HEK293T (cell line): ENCODE measurements around the gene HOXB5.

Source experiments
- CTCF ChIA-PET: fragments of 350-600 bp; formaldehyde crosslinking; extraction: SDS; loops from one replicate; lab custom pipeline; 2021; ENCODE audit warnings: antibody characterized with exemption, inconsistent platforms; lab: Yijun Ruan, JAX
- POLR2A ChIA-PET: fragments of 350-600 bp; formaldehyde crosslinking; extraction: SDS; loops from one replicate; lab custom pipeline; 2020; ENCODE audit warnings: antibody characterized with exemption, inconsistent platforms; lab: Yijun Ruan, JAX
- DNase-seq: peaks from one replicate; pipeline ENCODE4 v3.0.0; 2012; ENCODE audit warnings: mixed read lengths; ENCODE audit errors: extremely low spot score
- ARNT ChIP-seq: fragments of 450-650 bp; IDR thresholded peaks from 2 replicates; pipeline ENCODE4 v1.6.1; 2017; ENCODE audit warnings: mild to moderate bottlenecking
- BHLHE40 ChIP-seq: fragments of 450-650 bp; IDR thresholded peaks from 2 replicates; pipeline ENCODE4 v1.6.1; 2016; ENCODE audit warnings: mild to moderate bottlenecking, moderate library complexity, borderline replicate concordance
- CTBP1 ChIP-seq: fragments of 450-650 bp; IDR thresholded peaks from 2 replicates; pipeline ENCODE4 v1.6.1; 2016; ENCODE audit warnings: borderline replicate concordance
- ELF4 ChIP-seq: fragments of 450-650 bp; IDR thresholded peaks from 2 replicates; pipeline ENCODE4 v1.6.1; 2017; ENCODE audit warnings: antibody characterized with exemption
- FOXA1 ChIP-seq: fragments of 450-650 bp; IDR thresholded peaks from 2 replicates; pipeline ENCODE4 v1.6.1; 2016; ENCODE audit warnings: mild to moderate bottlenecking
- FOXK2 ChIP-seq: fragments of 450-650 bp; IDR thresholded peaks from 2 replicates; pipeline ENCODE4 v1.6.1; 2016; ENCODE audit warnings: mild to moderate bottlenecking
- FOXM1 ChIP-seq: fragments of 450-650 bp; IDR thresholded peaks from 2 replicates; pipeline ENCODE4 v1.6.1; 2017; ENCODE audit warnings: mild to moderate bottlenecking, borderline replicate concordance
- HDGF ChIP-seq: fragments of 450-650 bp; IDR thresholded peaks from 2 replicates; pipeline ENCODE4 v1.6.1; 2017; ENCODE audit warnings: antibody characterized with exemption, borderline replicate concordance
- L3MBTL2 ChIP-seq: fragments of 450-650 bp; conservative IDR thresholded peaks from 2 replicates; pipeline ENCODE4 v1.6.1; 2016; ENCODE audit warnings: mild to moderate bottlenecking
- LEF1 ChIP-seq: fragments of 450-650 bp; IDR thresholded peaks from 2 replicates; pipeline ENCODE4 v1.6.1; 2017; ENCODE audit warnings: mild to moderate bottlenecking, borderline replicate concordance
- NFRKB ChIP-seq: fragments of 450-650 bp; IDR thresholded peaks from 2 replicates; pipeline ENCODE4 v1.6.1; 2016; ENCODE audit warnings: mild to moderate bottlenecking, moderate library complexity
- SP1 ChIP-seq: fragments of 450-650 bp; IDR thresholded peaks from 2 replicates; pipeline ENCODE4 v1.6.1; 2017
- SUZ12 ChIP-seq: fragments of 450-650 bp; IDR thresholded peaks from 2 replicates; pipeline ENCODE4 v1.6.1; 2016; ENCODE audit warnings: mild to moderate bottlenecking
- TARDBP ChIP-seq: fragments of 450-650 bp; IDR thresholded peaks from 2 replicates; pipeline ENCODE4 v1.6.1; 2016
- TF ChIP-seq, protein P1 (sequence below): fragments of 450-650 bp; IDR thresholded peaks from 2 replicates; pipeline ENCODE4 v1.6.1; 2016

The HOXB5 gene

GRCh38 chr17:48556576-48557401 lies 36.8 kb downstream of the HOXB5 start:
- no peak for TF ChIP-seq SUZ12
- TF ChIP-seq, protein P1, sequence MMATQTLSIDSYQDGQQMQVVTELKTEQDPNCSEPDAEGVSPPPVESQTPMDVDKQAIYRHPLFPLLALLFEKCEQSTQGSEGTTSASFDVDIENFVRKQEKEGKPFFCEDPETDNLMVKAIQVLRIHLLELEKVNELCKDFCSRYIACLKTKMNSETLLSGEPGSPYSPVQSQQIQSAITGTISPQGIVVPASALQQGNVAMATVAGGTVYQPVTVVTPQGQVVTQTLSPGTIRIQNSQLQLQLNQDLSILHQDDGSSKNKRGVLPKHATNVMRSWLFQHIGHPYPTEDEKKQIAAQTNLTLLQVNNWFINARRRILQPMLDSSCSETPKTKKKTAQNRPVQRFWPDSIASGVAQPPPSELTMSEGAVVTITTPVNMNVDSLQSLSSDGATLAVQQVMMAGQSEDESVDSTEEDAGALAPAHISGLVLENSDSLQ = peak; percentile 82
- ChIA-PET POLR2A (interaction anchor here (0.6 to 3.6 kb wide), 6 partner anchors 10 to 58 kb away, joined by 3 to 25 read pairs (median 8); partner anchors contain the start of gene HOXB3), CTCF (interaction anchor here (0.5 to 0.6 kb wide), 2 partner anchors 37 to 310 kb away, joined by 3 to 4 read pairs; partner anchors contain the start of gene HOXB5)
- DNase-seq = no peak

GRCh38 chr17:48556229-48556575 lies 37.4 kb downstream of the HOXB5 start:
- no peak for DNase-seq
- ChIA-PET CTCF (interaction anchor here (0.6 kb wide), 2 partner anchors 24 to 37 kb away, joined by 3 to 4 read pairs; partner anchors contain the start of gene HOXB5), POLR2A (interaction anchor here (0.8 to 3.6 kb wide), 5 partner anchors 9 to 67 kb away, joined by 3 to 25 read pairs (median 6); partner anchors contain the start of gene HOXB3)
- TF ChIP-seq SUZ12 (no peak), ARNT (no peak), FOXA1 (no peak), FOXM1 (no peak), L3MBTL2 (no peak), HDGF (no peak), SP1 (no peak), FOXK2 (no peak), CTBP1 (no peak), LEF1 (no peak), ELF4 (no peak), BHLHE40 (no peak), NFRKB (no peak)
- TF ChIP-seq, protein P1 = no peak

DNA sequence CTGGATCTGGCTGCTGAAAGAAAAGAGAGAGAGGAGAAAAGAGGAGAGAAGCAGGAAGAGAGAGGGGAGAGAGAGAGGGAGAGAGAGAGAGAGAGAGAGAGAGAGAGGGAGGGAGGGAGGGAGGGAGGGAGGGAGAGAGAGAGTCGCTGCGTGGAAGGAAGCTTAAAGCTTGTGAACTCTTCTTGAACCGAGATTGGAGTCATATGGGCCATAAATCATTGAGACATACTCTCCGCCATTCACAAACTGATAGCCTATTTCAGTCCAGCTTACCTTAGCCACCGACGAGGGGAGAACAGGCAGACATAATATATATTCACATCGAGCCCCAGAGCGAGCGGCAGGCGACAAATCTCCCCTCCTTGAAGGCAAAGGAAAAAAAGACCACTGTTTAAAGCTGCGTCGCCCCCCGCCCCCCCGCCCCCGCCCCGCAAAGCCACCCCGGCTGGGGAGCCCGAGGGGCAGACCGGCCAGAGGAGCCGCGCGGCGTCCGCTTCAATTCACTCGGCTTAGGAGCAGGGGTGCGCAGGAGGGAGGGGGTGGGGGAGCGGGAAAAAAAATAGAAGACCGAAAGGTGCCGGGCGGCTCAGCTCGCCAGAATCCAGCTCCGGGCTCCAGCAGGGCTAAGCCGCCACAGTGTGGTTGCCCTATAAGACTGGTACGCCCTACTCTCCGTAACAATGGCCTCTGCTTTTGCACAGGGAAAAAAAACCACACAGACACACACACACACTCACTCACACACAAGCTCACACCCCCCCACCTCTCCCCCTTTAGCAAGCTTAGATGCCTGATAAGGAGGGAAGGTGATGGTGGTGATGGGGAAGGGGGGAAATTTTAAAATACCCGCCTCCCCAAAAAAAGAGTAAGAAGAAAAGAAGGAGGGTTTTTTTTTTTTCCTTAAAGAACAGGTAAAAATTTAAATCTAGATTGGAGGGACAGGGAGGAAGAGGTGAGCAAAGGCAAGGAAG lies 38.0 kb downstream of the HOXB5 start:
- ChIA-PET POLR2A (interaction anchor here (0.6 to 3.6 kb wide), 8 partner anchors 8 to 70 kb away, joined by 3 to 25 read pairs (median 3); partner anchors contain the start of genes HOXB3 and HOXB9), CTCF (interaction anchor here (0.6 kb wide), 1 partner anchor 24 kb away, joined by 3 read pairs; no protein-coding TSS in a partner anchor)
- peak; percentile 79 for DNase-seq
- TF ChIP-seq CTBP1 (peak; percentile 74), L3MBTL2 (no peak)
- TF ChIP-seq, protein P1 = peak; percentile 97

- ChIA-PET POLR2A (interaction anchor here (0.6 to 3.6 kb wide), 7 partner anchors 7 to 71 kb away, joined by 3 to 25 read pairs (median 3); partner anchors contain the start of genes HOXB3 and HOXB9), CTCF (interaction anchor here (0.7 kb wide), 1 partner anchor 14 kb away, joined by 3 read pairs; no protein-coding TSS in a partner anchor)
- no peak for DNase-seq
- TF ChIP-seq FOXA1 (no peak), SP1 (no peak), L3MBTL2 (no peak), FOXM1 (no peak), SUZ12 (no peak), LEF1 (no peak), NFRKB (no peak), FOXK2 (no peak), ARNT (no peak), HDGF (no peak), TARDBP (no peak), ELF4 (no peak), CTBP1 (no peak)
- TF ChIP-seq, protein P1 = no peak
Measured at GRCh38 chr17:48554412-48555257, 38.9 kb downstream of the HOXB5 start.
